ENCODE data around the gene ACHE.
"Not testable (repeated sequence)": the region's sequence is repeated elsewhere in the genome, so short reads cannot be mapped to it uniquely, and the experiment has no call there.

ACHE gene

GRCh38 chr7:100860702-100861615, 34.7 kb downstream of the ACHE start:
- no peak for DNase-seq

DNA sequence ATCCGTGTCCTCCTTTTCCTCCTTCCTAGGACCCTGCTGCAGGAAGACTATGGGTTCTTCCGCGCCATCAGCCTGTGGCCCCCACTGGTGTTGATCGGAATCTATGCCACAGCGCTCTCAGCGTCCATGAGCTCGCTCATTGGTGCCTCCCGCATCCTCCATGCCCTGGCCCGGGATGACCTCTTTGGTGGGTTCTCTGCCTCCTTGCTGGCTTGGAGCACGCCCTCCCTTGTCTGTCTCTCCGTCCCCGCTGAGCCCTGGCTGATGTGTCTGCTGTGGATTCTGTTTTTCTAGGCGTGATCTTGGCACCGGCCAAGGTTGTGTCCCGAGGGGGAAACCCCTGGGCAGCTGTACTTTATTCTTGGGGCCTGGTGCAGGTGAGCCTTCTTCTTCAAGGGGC, 35.8 kb downstream of the ACHE start:
- DNase-seq: no peak

- DNase-seq: no peak
Observed at GRCh38 chr7:100856871-100857282, 38.8 kb downstream of the ACHE start.

DNA sequence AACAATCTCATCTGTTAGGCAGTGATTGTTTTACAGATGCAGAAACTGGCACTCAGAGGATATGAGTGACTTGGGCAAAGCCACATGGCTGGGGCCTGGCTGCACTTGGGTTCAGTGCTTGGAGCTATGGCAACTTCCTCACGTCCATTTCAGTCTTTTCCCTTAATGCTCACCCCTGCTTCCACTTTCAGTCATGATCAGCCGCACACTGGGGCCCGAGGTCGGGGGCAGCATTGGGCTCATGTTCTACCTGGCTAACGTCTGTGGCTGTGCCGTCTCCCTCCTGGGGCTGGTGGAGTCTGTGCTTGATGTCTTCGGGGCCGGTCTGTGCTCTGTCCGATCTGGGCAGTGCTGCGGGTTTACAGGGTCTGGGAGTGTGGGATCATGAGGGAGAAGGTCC, 40.2 kb downstream of the ACHE start:
- no peak for DNase-seq

GRCh38 chr7:100854899-100855298, 40.8 kb downstream of the ACHE start:
- DNase-seq: not testable (repeated sequence)

- no peak for DNase-seq
Observed at GRCh38 chr7:100854146-100854895, 41.4 kb downstream of the ACHE start.

DNA sequence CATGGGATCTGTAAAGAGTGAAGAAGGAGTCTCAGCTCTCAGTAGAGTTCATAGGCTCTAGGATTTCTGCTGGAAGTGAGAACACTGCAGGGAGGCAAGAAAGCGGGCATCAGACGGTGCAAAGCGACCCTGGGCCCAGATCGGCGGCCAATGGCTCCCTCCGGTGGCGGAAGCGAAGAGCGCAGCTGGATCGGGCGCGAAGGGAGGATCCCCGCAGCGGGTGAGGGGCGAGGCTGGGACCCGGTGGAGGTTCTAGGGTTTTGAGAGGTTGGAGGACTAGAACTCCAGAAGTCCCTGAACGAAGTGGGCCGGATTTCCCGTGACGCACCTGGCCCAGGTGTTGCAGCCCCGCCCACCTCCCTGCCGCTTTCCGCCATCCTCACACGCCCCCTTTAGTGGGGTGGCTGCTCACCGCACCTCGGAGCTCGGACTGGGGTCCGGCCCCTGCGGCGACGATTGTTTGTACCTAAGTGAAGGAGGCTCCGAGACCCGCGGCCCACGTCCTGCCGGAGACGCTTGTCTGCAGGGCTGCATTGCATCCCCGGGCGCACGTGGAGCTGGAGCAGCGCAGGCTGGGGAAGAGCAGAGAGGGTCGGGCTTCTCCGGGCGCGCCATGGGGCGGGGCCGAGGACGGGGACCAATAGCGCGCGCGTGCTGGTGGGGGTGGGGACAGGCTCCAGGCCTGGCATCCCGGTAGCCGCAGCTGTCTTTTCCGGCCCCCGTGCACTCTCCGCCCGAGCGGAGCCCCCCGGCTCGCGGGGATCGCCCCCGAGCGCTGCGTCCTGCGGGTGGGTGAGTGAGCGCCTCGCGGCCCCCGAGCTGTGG, 43.4 kb downstream of the ACHE start, which contains the start of gene SLC12A9:
Gene SLC12A9 (plus strand): TSS at position 666 of the 825 bp plus-strand sequence. CDS start 1,485 bp downstream, outside the sequence.
- DNase-seq: peak; percentile 96

- DNase-seq: no peak
Observed at GRCh38 chr7:100847360-100847759, 48.3 kb downstream of the ACHE start.

- DNase-seq: no peak
Observed at GRCh38 chr7:100840470-100841100, 55.1 kb downstream of the ACHE start.
